K562 (cell line): Measurements from ENCODE around the gene DGKZ. TPM values are rescaled to one million over a fixed set of nuclear protein-coding genes. Genes with fewer than 3 reads are reported as not detected.

Experiments
- ATAC-seq: fragments of 200-7000 bp; cut with Tn5 transposase; 3 replicates; pipeline ENCODE4 v1.9.1; 2020; ENCODE audit warnings: moderate library complexity
- BruUV-seq: library from RNA; stranded (reverse); fragments of 400-500 nt; replicated peaks from 2 replicates; lab custom pipeline; 2021; lab: Mats Ljungman, UMichigan
- CTCF ChIA-PET: fragments of 300-600 bp; formaldehyde crosslinking; extraction: SDS; loops from one replicate; lab custom pipeline; 2021; ENCODE audit warnings: low intra/inter-chr PET ratio; lab: Yijun Ruan, JAX
- POLR2A ChIA-PET: fragments of 300-600, 350-650 bp; sonication (Branson Sonifier 250); formaldehyde crosslinking; extraction: SDS; loops from one replicate; lab custom pipeline; 2021; ENCODE audit warnings: antibody characterized with exemption, inconsistent platforms; lab: Yijun Ruan, JAX
- DNase-seq, 4 experiments: peaks; one replicate each; pipeline versions ENCODE4 v3.0.0 to v3.0.0-alpha.2; 2011 to 2018; ENCODE audit warnings: low spot score in 3 of 4, mixed read lengths in 3 of 4; ENCODE audit errors: extremely low read depth in 1 of 4
- FAIRE-seq: peaks from 2 replicates; lab custom pipeline; 2011; peaks lifted over from hg19 to GRCh38; lab: Jason Lieb, UNC
- H2AFZ ChIP-seq: 2 replicates; pipeline ENCODE4 v1.6.0; 2011; ENCODE audit warnings: low read depth, low read length, control low read depth, inconsistent platforms
- H3K27ac ChIP-seq: fragments of 200-600 bp; 3 replicates; pipeline ENCODE4 v1.8.0; 2011; ENCODE audit warnings: low read depth, mild to moderate bottlenecking, control low read depth, inconsistent platforms, low read length, moderate library complexity, mixed read lengths; ENCODE audit errors: extremely low read depth
- H3K27me3 ChIP-seq, 2 experiments: fragments of 300-600 bp in 1 of 2; 2 replicates in 1 of 2; 3 replicates in 1 of 2; pipeline versions ENCODE4 v1.6.0 to v1.8.0; 2011; ENCODE audit warnings: inconsistent platforms in 2 of 2, low read length in 2 of 2, mild to moderate bottlenecking in 1 of 2, mixed read lengths in 1 of 2, moderate library complexity in 1 of 2; ENCODE audit not compliant: control insufficient read depth in 2 of 2, insufficient read depth in 2 of 2
- H3K36me3 ChIP-seq: fragments of 300-600 bp; 3 replicates; pipeline ENCODE4 v1.8.0; 2011; ENCODE audit warnings: mild to moderate bottlenecking, low read length, inconsistent platforms; ENCODE audit not compliant: control insufficient read depth, insufficient read depth
- H3K4me1 ChIP-seq, 2 experiments: fragments of 200-600 bp in 1 of 2; replicated peaks in 1 of 2; 2 replicates in 1 of 2; 3 replicates in 1 of 2; pipeline versions ENCODE4 v1.5.1 to v1.8.0; 2011; ENCODE audit warnings: inconsistent platforms in 2 of 2, low read length in 2 of 2, mild to moderate bottlenecking in 1 of 2, mixed read lengths in 1 of 2, moderate library complexity in 1 of 2; ENCODE audit not compliant: control insufficient read depth in 2 of 2, insufficient read depth in 2 of 2
- H3K4me2 ChIP-seq: 2 replicates; pipeline ENCODE4 v1.6.1; 2011; ENCODE audit warnings: low read length, control low read depth, inconsistent platforms, mixed read lengths; ENCODE audit not compliant: insufficient read depth
- H3K4me3 ChIP-seq: fragments of 200-600 bp; sonication (generic), shearing (Covaris generic); 2 replicates; pipeline ENCODE4 v1.5.1; 2016; ENCODE audit warnings: control low read depth, inconsistent platforms
- H3K79me2 ChIP-seq: fragments of 200-600 bp; 3 replicates; pipeline ENCODE4 v1.8.0; 2011; ENCODE audit warnings: low read length, inconsistent platforms; ENCODE audit not compliant: control insufficient read depth, insufficient read depth
- H3K9ac ChIP-seq, 2 experiments: 2 replicates each; pipeline versions ENCODE4 v1.6.0 to v1.6.1; 2011; ENCODE audit warnings: low read depth in 2 of 2, low read length in 2 of 2, control low read depth in 1 of 2, inconsistent platforms in 1 of 2, mild to moderate bottlenecking in 1 of 2, mixed read lengths in 1 of 2; ENCODE audit not compliant: insufficient read depth in 1 of 2
- H3K9me1 ChIP-seq: one replicate; pipeline ENCODE4 v1.6.0; 2011; ENCODE audit warnings: inconsistent platforms, mild to moderate bottlenecking, low read length, moderate library complexity; ENCODE audit not compliant: control insufficient read depth, insufficient read depth
- H3K9me3 ChIP-seq: replicated peaks from 2 replicates; pipeline ENCODE4 v1.5.1; 2011; ENCODE audit warnings: low read depth, low read length, inconsistent platforms; ENCODE audit not compliant: control insufficient read depth, insufficient read depth
- H4K20me1 ChIP-seq: replicated peaks from 2 replicates; pipeline ENCODE4 v1.6.1; 2011; ENCODE audit warnings: low read length, inconsistent platforms, mixed read lengths; ENCODE audit not compliant: control insufficient read depth, insufficient read depth
- ATF7 ChIP-seq: fragments of 450-650 bp; IDR thresholded peaks from 2 replicates; pipeline ENCODE4 v1.7.1; 2014; ENCODE audit warnings: mild to moderate bottlenecking, moderate library complexity
- CREB5 ChIP-seq: fragments of 250-450 bp; sonication (Bioruptor Pico); IDR thresholded peaks from 2 replicates; pipeline ENCODE4 v1.5.0; 2020; ENCODE audit warnings: mild to moderate bottlenecking
- E2F6 ChIP-seq, 2 experiments: IDR thresholded peaks; 2 replicates each; pipeline ENCODE4 v1.6.1; 2011; ENCODE audit warnings: borderline replicate concordance in 1 of 2, control low read depth in 1 of 2, low read depth in 1 of 2, low read length in 1 of 2, mild to moderate bottlenecking in 1 of 2, mixed read lengths in 1 of 2, moderate library complexity in 1 of 2; ENCODE audit not compliant: insufficient read depth in 1 of 2, insufficient read length in 1 of 2, poor library complexity in 1 of 2, severe bottlenecking in 1 of 2; ENCODE audit errors: extremely low read depth in 1 of 2
- MITF ChIP-seq: IDR thresholded peaks from 2 replicates; pipeline ENCODE4 v1.6.1; 2014; ENCODE audit warnings: antibody characterized with exemption
- REST ChIP-seq, 2 experiments: fragments of 450-650 bp; formaldehyde crosslinking in 1 of 2; IDR thresholded peaks; 2 replicates each; pipeline versions ENCODE4 v1.4.0 to v1.6.1; 2014 to 2020; ENCODE audit warnings: mild to moderate bottlenecking in 2 of 2, borderline replicate concordance in 1 of 2, low read depth in 1 of 2
- SMAD2 ChIP-seq: fragments of 150-350 bp; IDR thresholded peaks from 2 replicates; pipeline ENCODE4 v1.6.1; 2014; ENCODE audit warnings: low read depth, mild to moderate bottlenecking, low read length
- SP2 ChIP-seq: IDR thresholded peaks from 2 replicates; pipeline ENCODE4 v1.6.1; 2011; ENCODE audit warnings: mild to moderate bottlenecking, low read depth, low read length, moderate library complexity; ENCODE audit not compliant: poor library complexity, severe bottlenecking; ENCODE audit errors: extremely low read depth
- ZNF263 ChIP-seq: sonication (generic); formaldehyde crosslinking; IDR thresholded peaks from 2 replicates; pipeline ENCODE4 v1.8.0; 2022; ENCODE audit warnings: mild to moderate bottlenecking, missing genetic modification reagents, borderline replicate concordance
- WGBS: fragments of 100-300 bp; shearing (Covaris generic); methylation state at CpG from one replicate; pipeline ENCODE4 v1.1.6; 2016; ENCODE audit warnings: low coverage, mixed read lengths; ENCODE audit not compliant: insufficient coverage; ENCODE audit errors: missing lambda C conversion rate; 5-methylcytosine and 5-hydroxymethylcytosine counted together
- in situ Hi-C: fragments of 300-500 bp; cut with MboI; formaldehyde crosslinking; loops from 4 replicates; pipeline ENCODE4 v1.15.0; 2018; ENCODE audit warnings: inconsistent platforms, mixed read lengths
- intact Hi-C: fragments of 100-400 bp; cut with micrococcal nuclease; formaldehyde crosslinking; loops from 2 replicates; pipeline ENCODE4 v1.14.2; 2022
- polyA plus RNA-seq, 8 experiments: library from polyadenylated mRNA; depleted of rRNA in 4 of 8; stranded (reverse) in 5 of 8; unstranded in 3 of 8; fragments of >200 nt; fragmentation: Nextera tagmentation in 2 of 8; fragmentation: Illumina TruSeq in 1 of 8; extraction: Ambion mirVana in 2 of 8; extraction: Trizol in 1 of 8; gene quantifications; 2 replicates each; pipeline versions ENCODE4 v1.2.1 to v1.2.3, GENCODE V29; 2011 to 2014; ENCODE audit warnings: inconsistent platforms in 1 of 8, missing spikeins in 1 of 8
- total RNA-seq, 7 experiments: library from RNA; depleted of rRNA in 6 of 7; stranded (reverse); fragments of >200 nt in 6 of 7; fragmentation: Illumina TruSeq in 2 of 7; extraction: Trizol in 2 of 7; gene quantifications; 2 replicates each; pipeline versions ENCODE4 v1.2.1 to v1.2.3, GENCODE V29; 2011 to 2021; ENCODE audit warnings: low replicate concordance in 1 of 7

DGKZ gene
- total and polyA plus RNA-seq, 9 of the 15 experiments (the other 6 are each of a cell fraction or from before 2014, with no cell fraction given) = 0.51 to 100 (median 44.2) TPM

GRCh38 chr11:46364056-46364455, 16.8 kb downstream of the DGKZ start:
- H3K4me2 ChIP-seq = no peak overlapping the region
- no peak overlapping the region for H3K9ac ChIP-seq
- TF ChIP-seq ATF7 = no peak
- TF ChIP-seq E2F6 (IDR thresholded peaks at IDR 0.05; ENCODE audit: borderline replicate concordance in 1 of 2, extremely low read depth in 1 of 2, insufficient read depth in 1 of 2, insufficient read length in 1 of 2, low read depth in 1 of 2, low read length in 1 of 2, poor library complexity in 1 of 2, severe bottlenecking in 1 of 2) = no peak
- no peak for TF ChIP-seq MITF
- no peak for TF ChIP-seq SMAD2
- no peak for TF ChIP-seq REST (IDR thresholded peaks at IDR 0.05; ENCODE audit: borderline replicate concordance)
- TF ChIP-seq REST (CRISPR knock-in tag; IDR thresholded peaks at IDR 0.05; ENCODE audit: low read depth) = no peak
- no peak for TF ChIP-seq ZNF263 (CRISPR knock-in tag)
- TF ChIP-seq SP2 = no peak
- TF ChIP-seq CREB5 = no peak

More at GRCh38 chr11:46364056-46364455, 16.8 kb downstream of the DGKZ start:
- CTCF ChIA-PET = no interaction called here
- intact Hi-C loops (no loop called here), in situ Hi-C loops (no loop called here)
- peaks cover 47% of the 10 kb centered on the region; the same call in 2 of the 3 replicates for H3K36me3 ChIP-seq
- no peaks in the 10 kb centered on the region for H3K27me3 ChIP-seq
- peaks cover 3% of the 10 kb centered on the region for H3K9me1 ChIP-seq
- no peaks in the 10 kb centered on the region for H3K9me3 ChIP-seq
- FAIRE-seq (no peak), DNase-seq (no peak), ATAC-seq (no peak)
- H2AFZ ChIP-seq = no peak overlapping the region
- POLR2A ChIA-PET = interaction anchor here (0.6 to 2.0 kb wide), 2 partner anchors 12 to 163 kb away, joined by 4 to 7 read pairs; no protein-coding TSS in a partner anchor
- WGBS = 90% methylated on average over 9 of the region's 9 CpGs
- H3K27ac ChIP-seq = no peak overlapping the region
- H3K79me2 ChIP-seq = peaks cover 42% of the 10 kb centered on the region
- no peak overlapping the region for H3K4me3 ChIP-seq
- peaks cover 29 to 64% of the 10 kb centered on the region in 2 experiments for H3K4me1 ChIP-seq
- no peaks in the 10 kb centered on the region; the same call in none of the 2 replicates for H4K20me1 ChIP-seq
- no TSS peak for BruUV-seq
